Measurements from ENCODE around the gene ISYNA1.

- TF ChIP-seq CTCF (conservative IDR thresholded peaks at IDR 0.05; ENCODE audit: low read depth in 2 of 2) (peak; percentile 77 to 83), POLR2AphosphoS5 (IDR thresholded peaks at IDR 0.05; ENCODE audit: low read depth) (no peak), REST (IDR thresholded peaks at IDR 0.05; ENCODE audit: unreplicated experiment) (no peak)
These were observed 29.9 kb downstream of the ISYNA1 start for GRCh38 chr19:18408053-18408476.
